Mesenteric fat pad (tissue), 1 donor: ENCODE measurements around the gene TNFSF15. TPM values are rescaled to one million over a fixed set of nuclear protein-coding genes. Genes with fewer than 3 reads are reported as not detected.

ENCODE experiments used
- DNase-seq: peaks from one replicate; pipeline ENCODE4 v3.0.0-alpha.2; 2020; ENCODE audit warnings: low spot score
- total RNA-seq: library from RNA; stranded (reverse); fragmentation: NEBNext Ultra II Directional; extraction: Animal tissue kit (Norgen Biotek cat#: 25700); gene quantifications from one replicate; pipeline ENCODE4 v1.2.1, GENCODE V29; 2021
- donor health status: DM: yes; HTN: yes; CAD: no.

The TNFSF15 gene
- total RNA-seq, 1 donor from 2014 or later, result 0.29 TPM

- no peak for DNase-seq
Observed at GRCh38 chr9:114790521-114790920, 15.3 kb downstream of the TNFSF15 start.

GRCh38 chr9:114789006-114789405, 16.8 kb downstream of the TNFSF15 start:
- DNase-seq, result no peak

- DNase-seq, result no peak
Observed at GRCh38 chr9:114787781-114788498, 17.9 kb downstream of the TNFSF15 start.

- no peak for DNase-seq
Observed at GRCh38 chr9:114787214-114787613, 18.6 kb downstream of the TNFSF15 start.

GRCh38 chr9:114785866-114786650, 19.8 kb downstream of the TNFSF15 start:
- DNase-seq, result no peak

- no peak for DNase-seq
Observed at GRCh38 chr9:114784721-114785279, 21.0 kb downstream of the TNFSF15 start.

GRCh38 chr9:114782586-114782985, 23.3 kb downstream of the TNFSF15 start:
- no peak for DNase-seq

GRCh38 chr9:114779352-114779845, 26.4 kb downstream of the TNFSF15 start:
- DNase-seq, result no peak

- no peak for DNase-seq
Observed at GRCh38 chr9:114777821-114778609, 27.8 kb downstream of the TNFSF15 start.

GRCh38 chr9:114776683-114777399, 29.0 kb downstream of the TNFSF15 start:
- DNase-seq, result no peak

GRCh38 chr9:114775981-114776380, 29.9 kb downstream of the TNFSF15 start:
- DNase-seq, result no peak

- no peak for DNase-seq
Observed at GRCh38 chr9:114775121-114775520, 30.7 kb downstream of the TNFSF15 start.

GRCh38 chr9:114774524-114774923, 31.3 kb downstream of the TNFSF15 start:
- DNase-seq, result no peak

GRCh38 chr9:114771889-114772288, 34.0 kb downstream of the TNFSF15 start:
- no peak for DNase-seq

- no peak for DNase-seq
Observed at GRCh38 chr9:114770991-114771390, 34.8 kb downstream of the TNFSF15 start.

- no peak for DNase-seq
Observed at GRCh38 chr9:114769624-114770023, 36.2 kb downstream of the TNFSF15 start.

GRCh38 chr9:114763220-114763619, 42.6 kb downstream of the TNFSF15 start:
- no peak for DNase-seq

GRCh38 chr9:114761523-114761922, 44.3 kb downstream of the TNFSF15 start:
- no peak for DNase-seq

GRCh38 chr9:114759512-114760341, 46.1 kb downstream of the TNFSF15 start:
- no peak for DNase-seq

- no peak for DNase-seq
Observed at GRCh38 chr9:114757984-114758383, 47.9 kb downstream of the TNFSF15 start.
